LHCN-M2 (cell line): ENCODE data around the gene DSTYK. TPM values are rescaled to one million over a fixed set of nuclear protein-coding genes. Genes with fewer than 3 reads are reported as not detected.

ENCODE experiments used
- DNase-seq: peaks from one replicate; pipeline ENCODE4 v3.0.0-alpha.2; 2012; ENCODE audit warnings: low read depth
- polyA plus RNA-seq: library from polyadenylated mRNA; unstranded; fragments of >200 nt; gene quantifications from one replicate; pipeline ENCODE4 v1.2.1, GENCODE V29; 2012; ENCODE audit warnings: missing spikeins
- total RNA-seq: library from RNA; depleted of rRNA; stranded (reverse); fragments of >200 nt; gene quantifications from 2 replicates; pipeline ENCODE4 v1.2.3, GENCODE V29; 2014; rRNA removed

The DSTYK gene, protein sequence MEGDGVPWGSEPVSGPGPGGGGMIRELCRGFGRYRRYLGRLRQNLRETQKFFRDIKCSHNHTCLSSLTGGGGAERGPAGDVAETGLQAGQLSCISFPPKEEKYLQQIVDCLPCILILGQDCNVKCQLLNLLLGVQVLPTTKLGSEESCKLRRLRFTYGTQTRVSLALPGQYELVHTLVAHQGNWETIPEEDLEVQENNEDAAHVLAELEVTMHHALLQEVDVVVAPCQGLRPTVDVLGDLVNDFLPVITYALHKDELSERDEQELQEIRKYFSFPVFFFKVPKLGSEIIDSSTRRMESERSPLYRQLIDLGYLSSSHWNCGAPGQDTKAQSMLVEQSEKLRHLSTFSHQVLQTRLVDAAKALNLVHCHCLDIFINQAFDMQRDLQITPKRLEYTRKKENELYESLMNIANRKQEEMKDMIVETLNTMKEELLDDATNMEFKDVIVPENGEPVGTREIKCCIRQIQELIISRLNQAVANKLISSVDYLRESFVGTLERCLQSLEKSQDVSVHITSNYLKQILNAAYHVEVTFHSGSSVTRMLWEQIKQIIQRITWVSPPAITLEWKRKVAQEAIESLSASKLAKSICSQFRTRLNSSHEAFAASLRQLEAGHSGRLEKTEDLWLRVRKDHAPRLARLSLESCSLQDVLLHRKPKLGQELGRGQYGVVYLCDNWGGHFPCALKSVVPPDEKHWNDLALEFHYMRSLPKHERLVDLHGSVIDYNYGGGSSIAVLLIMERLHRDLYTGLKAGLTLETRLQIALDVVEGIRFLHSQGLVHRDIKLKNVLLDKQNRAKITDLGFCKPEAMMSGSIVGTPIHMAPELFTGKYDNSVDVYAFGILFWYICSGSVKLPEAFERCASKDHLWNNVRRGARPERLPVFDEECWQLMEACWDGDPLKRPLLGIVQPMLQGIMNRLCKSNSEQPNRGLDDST
- total RNA-seq, result 7.2 and 8.1 TPM in 2 replicates
- polyA plus RNA-seq, result 5.7 TPM

GRCh38 chr1:205211169-205211838, at the start of gene DSTYK:
Gene DSTYK (minus strand): TSS chr1:205211702. CDS start chr1:205211535, 167 bp downstream.
- DNase-seq, result peak; percentile 96

DNA sequence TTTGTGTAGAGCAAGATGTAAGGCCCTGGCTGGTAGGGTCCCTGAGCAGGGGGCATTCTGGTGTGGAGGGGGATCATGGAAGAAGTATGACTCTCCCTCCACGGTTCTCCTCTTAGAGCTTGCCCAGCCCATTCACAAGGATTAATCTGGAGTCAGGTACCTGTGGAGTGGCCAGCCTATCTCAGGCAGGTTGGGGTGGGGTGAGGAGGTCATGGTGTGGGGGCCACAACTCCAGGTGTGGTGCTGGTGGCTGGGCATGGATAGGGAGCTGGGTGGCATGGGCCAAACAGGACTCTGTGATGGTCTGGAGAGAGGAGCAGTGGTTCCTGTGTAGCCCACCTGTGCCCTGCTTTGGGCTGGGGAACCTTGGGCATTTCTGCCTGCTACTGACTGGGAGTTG, 48.5 kb upstream of the DSTYK start:
- no peak for DNase-seq

DNA sequence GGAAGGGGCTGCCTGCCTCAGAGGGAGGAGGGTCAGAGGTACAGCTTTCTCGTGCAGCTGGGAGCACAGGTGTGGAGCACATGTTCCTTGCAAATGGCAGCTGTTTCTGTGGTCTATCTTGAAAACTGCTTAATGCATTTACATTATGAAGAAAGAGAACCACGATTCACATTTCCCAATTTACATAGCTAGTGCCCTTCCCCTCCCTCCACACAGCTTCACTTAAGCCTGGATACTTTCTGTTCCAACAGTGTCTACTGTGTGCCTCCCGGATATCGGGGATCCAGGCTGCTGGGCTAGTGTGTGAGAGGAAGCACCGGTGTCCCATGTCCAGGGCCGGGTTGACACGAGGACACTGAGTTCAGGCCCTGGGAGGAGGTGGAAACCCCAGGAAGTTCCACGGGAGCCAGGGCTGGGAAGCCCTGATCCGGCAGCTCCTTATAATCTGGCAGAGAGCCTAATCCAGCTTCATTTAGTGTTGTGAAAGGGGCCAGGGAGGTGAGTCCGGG, 47.9 kb upstream of the DSTYK start:
- DNase-seq, result peak; percentile 63

- DNase-seq, result peak; percentile 73
Observed at GRCh38 chr1:205258719-205259118, 47.2 kb upstream of the DSTYK start.

GRCh38 chr1:205258261-205258691, 46.8 kb upstream of the DSTYK start:
- DNase-seq, result peak; percentile 23

DNA sequence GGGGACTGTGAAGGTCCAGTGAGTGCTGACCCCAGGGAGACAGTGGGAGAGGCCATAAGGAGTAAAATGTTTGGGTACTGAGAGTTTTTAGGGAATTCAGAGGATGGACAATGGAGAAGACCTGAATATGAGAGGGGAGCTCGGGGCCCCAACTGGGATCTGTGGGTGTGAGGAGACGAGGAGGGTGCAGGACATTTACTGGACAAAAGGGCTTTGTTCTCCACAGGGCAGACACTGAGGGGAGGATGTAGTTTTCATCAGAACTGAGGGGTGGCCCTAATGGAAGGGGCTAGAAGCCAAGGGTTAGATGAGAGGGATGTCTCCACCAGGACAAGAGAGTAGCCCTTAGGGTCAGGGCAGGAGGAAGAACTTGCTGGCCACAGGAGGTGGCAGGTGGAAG, 46.2 kb upstream of the DSTYK start:
- DNase-seq, result no peak

DNA sequence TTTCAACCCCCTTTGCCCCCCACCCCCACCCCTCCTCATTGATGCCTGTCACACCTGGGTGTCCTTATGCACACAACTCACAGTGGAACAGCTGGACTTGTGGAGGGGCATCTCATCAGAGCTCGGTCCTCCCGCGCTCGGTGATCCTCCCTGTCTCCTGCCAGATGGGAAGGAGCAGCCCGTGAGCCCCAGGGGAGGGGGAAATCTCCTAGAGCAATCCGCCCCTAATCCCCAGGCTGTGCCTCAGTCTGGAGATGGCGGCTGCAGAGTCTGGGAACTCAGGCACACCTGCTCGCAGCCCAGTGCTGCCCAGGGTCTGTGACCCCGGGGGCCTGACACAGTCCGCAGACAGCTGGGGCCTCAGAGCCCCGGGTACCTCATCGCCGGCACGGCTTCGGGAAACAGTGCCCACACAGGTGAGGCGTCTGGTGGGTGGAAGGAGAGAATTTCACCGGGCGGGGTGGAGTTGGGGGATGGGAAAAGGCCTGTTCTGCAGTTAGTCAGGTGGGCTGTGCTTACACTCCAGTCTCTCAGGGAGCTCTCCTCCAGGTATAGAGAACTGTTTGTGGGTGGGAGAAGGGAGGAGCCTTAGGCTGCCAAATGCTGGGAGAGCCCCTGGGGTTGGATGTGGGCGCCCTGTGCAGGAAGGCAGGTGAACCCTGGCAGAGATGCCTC, 45.6 kb upstream of the DSTYK start:
- no peak for DNase-seq

DNA sequence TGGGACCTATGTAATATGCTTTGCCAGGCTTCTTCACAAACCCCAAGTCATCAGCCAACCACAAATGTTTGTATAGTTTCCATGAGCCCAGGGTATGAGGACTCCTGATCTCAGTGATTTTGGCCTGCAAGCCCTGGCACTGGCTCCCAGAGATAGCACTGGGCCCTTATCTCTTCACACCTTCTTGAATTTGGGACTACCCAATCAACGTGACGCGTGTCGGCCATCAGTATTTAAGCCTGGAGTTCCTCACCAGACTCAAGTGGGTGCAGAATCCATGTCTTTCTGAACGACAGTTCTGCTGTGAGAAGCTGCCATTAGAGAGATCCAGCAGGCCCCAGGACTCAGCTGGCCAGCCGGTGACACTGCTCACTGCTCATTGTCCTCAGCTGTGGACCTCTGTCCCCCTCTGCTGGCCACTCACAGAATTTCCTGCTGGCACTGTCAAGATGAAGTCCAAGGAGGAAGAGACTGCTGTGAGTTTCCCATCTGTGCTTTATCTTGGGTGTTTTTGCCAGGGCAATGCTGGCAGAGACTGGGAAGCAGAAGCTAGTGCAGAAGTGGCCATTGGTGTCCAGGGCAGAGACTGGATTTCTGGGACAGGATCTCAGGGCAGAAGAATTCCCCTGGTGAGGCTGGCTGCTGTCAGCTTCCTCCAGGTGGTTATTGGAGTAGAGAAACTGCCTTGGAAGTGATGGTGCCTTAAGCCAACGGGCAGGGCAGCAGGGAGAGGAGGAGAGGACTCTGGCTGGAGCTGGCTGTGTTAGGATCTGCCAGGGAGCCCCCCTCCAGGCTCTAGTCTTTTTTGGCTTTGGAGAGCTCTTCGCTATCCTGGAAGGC, 44.7 kb upstream of the DSTYK start:
- peak; percentile 76 for DNase-seq

DNA sequence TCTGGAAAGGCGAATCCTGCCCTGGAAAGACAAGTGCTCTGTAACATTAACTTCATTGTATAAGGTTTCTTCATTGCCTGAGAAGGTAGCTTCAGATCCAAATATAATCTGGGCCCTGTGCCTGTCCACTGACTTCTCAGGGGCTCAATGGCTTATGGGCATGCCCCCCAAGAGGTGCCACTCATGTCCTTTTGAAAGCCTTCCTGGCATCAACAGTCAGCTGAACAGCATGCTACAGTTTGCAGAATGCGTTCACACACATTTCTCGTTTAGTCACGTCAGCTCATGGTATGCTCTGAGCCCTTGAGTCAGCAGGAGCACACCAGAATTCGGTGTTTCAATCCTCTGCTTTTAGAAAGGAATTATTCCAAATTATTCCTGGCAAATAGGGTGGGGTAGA, 40.1 kb upstream of the DSTYK start:
- DNase-seq, result no peak

DNA sequence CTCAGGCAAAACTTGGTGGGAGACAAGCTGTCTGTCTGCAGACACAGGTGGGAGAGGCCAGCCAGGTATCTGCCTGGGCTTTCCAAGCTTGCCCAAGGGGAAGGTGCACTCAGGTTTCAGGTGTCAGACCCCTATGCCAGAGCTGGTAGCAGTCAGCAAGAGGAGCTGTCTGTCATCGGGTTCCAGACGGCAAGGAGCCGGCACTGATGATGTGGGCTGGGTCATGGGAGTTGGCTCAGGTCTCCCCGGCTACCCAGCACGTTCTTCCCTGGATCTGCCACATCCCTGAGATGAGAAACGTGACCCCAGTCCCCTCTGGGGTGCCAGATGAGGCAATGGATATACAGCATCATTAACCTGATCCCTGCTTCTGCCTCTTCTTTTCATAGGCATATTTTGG, 39.2 kb upstream of the DSTYK start:
- no peak for DNase-seq

DNA sequence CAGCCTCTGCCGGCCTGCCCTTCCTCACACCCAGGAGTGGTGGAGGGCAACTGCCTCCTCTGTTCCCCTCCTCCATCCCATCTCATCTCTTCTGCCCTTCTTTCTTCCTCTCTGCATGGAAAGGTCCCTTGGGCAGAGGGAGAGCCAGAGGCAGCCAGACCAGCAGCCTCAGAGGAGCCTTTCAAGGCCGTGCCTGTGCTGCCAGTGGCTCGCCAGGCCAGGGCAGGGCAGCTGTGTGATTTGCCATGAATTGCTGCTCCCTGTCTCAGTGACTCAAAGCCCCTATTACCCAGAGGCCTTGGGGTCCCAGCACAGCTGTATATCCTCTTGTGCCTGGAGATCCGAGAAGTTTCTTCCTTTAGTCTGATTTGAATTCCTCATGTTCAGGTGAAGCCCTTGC, 38.1 kb upstream of the DSTYK start:
- DNase-seq, result no peak

GRCh38 chr1:205248793-205249601, 37.5 kb upstream of the DSTYK start:
- DNase-seq, result no peak

- peak; percentile 50 for DNase-seq
Observed at GRCh38 chr1:205247130-205247921, 35.8 kb upstream of the DSTYK start.

DNA sequence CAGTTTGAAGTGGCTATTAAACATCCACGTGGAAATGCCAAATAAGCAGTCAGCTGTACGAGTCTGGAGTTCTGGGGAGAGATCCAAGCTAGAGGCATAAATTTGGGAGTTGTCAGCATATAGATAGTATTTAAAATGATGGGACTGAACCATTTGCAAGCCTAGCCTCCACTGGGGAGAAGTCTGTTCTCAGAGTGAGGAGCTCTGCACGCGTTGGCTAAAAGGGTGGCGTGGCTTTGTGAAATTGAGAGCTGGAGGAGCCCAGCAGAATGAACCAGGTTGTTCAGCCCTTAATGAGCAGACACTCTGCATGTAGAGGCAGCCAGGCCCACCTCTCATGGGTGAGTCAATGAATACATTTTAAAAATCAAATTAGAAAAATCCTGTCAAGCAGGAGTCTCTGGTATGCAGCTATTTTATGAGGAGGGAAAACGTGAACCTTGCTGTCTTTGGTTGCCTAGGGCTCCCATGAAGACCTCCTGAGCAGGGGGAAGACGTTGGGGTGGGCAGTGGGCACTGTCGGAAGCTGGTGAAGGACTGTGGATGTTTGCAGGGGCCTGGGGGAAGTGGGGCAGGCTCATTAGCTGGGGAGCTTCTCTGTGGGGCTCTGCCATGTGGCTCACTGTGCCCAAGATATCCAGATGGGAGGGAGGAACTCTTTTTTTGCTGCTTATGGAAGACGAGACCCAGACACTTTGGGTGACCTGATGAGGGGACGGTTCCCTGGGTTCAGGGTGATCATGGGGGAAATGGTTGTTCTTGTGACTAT, 35.0 kb upstream of the DSTYK start:
- DNase-seq, result no peak

- no peak for DNase-seq
Observed at GRCh38 chr1:205245096-205245495, 33.6 kb upstream of the DSTYK start.

- no peak for DNase-seq
Observed at GRCh38 chr1:205244384-205244783, 32.9 kb upstream of the DSTYK start.

DNA sequence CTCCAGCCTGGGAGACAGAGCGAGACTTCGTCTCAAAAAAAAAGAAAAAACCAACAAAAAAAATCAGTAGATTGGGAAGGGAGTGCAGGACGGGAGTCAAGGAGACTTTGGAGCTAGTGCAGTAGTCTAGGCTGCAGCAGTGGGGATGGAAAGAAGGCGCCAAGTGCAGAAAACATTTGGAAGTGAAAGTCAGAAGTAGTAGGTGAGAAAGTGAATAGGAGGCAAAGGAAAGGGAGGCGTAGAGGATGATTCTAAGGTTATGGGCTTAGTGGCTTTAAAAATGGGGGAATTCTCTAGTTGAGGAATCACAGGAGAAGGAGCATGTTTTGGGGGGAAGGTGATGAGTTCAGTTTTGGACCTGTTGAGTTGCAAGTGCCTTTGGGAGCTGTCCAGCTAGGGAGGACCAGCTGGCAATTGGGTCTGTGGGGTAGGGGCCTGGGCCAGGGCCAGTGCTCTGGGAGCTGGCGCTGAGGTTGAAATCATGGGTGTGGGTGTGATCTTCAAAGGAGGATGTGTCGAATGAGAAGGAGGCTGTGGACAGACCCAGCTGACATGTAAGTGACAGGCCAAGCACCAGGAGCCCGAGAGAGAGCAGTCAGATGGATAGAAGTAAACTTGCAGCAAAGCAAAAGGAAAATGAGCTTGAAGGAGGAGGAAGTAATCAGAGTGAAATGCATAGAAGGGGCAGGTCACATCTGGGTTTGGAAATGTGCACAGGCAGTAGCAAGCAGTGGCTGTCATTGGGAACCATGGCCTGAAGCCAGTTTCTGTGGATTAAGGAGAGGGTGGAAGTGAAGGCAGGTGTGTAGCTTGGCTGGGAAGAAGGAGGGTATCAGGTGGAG, 32.1 kb upstream of the DSTYK start:
- no peak for DNase-seq
